Spleen (tissue), 11 donors: Measurements from ENCODE around the gene REC114. TPM values are rescaled to one million over a fixed set of nuclear protein-coding genes. Genes with fewer than 3 reads are reported as not detected.

Experiments used
- DNase-seq: peaks from one replicate; pipeline ENCODE4 v3.0.0-alpha.2; 2020
- H3K27ac ChIP-seq, 8 donors: fragments of 200-600 bp; sonication (generic) in 7 of 8; 1 replicate in 4 of 8; 2 replicates in 4 of 8; pipeline versions ENCODE4 v1.5.0 to v1.8.0; 2016 to 2021; ENCODE audit warnings: inconsistent platforms in 4 of 8, mild to moderate bottlenecking in 4 of 8, moderate library complexity in 1 of 8
- H3K27me3 ChIP-seq, 7 donors: fragments of 200-600 bp; sonication (generic) in 6 of 7; replicated peaks in 1 of 7; 1 replicate in 4 of 7; 2 replicates in 3 of 7; pipeline versions ENCODE4 v1.5.0 to v1.8.0; 2016 to 2021; ENCODE audit warnings: inconsistent platforms in 3 of 7, mild to moderate bottlenecking in 1 of 7
- H3K36me3 ChIP-seq, 6 donors: fragments of 200-600 bp; sonication (generic) in 5 of 6; 1 replicate in 4 of 6; 2 replicates in 2 of 6; pipeline versions ENCODE4 v1.5.0 to v1.8.0; 2016 to 2021; ENCODE audit warnings: inconsistent platforms in 2 of 6
- H3K4me1 ChIP-seq, 6 donors: fragments of 200-600 bp; sonication (generic) in 5 of 6; 1 replicate in 3 of 6; 2 replicates in 3 of 6; pipeline versions ENCODE4 v1.5.0 to v1.8.0; 2016 to 2021; ENCODE audit warnings: inconsistent platforms in 3 of 6
- H3K4me3 ChIP-seq, 8 donors: fragments of 200-600 bp; sonication (generic) in 7 of 8; 1 replicate in 4 of 8; 2 replicates in 4 of 8; pipeline versions ENCODE4 v1.5.0 to v1.8.0; 2016 to 2021; ENCODE audit warnings: inconsistent platforms in 4 of 8, mild to moderate bottlenecking in 4 of 8, moderate library complexity in 2 of 8
- H3K9me3 ChIP-seq, 8 donors: fragments of 200-600 bp; sonication (generic) in 7 of 8; 1 replicate in 4 of 8; 2 replicates in 4 of 8; pipeline versions ENCODE4 v1.5.0 to v1.8.0; 2016 to 2021; ENCODE audit warnings: inconsistent platforms in 4 of 8
- CTCF ChIP-seq, 11 experiments: fragments of 200-600 bp in 7 of 11; fragments of 450-650 bp in 4 of 11; sonication (generic) in 4 of 11; IDR thresholded peaks in 8 of 11; conservative IDR thresholded peaks in 3 of 11; 1 replicate in 7 of 11; 2 replicates in 4 of 11; pipeline versions ENCODE4 v1.4.0 to v1.8.0; 2016 to 2021; ENCODE audit warnings: antibody characterized with exemption in 11 of 11, inconsistent platforms in 4 of 11, mild to moderate bottlenecking in 1 of 11
- POLR2A ChIP-seq, 3 donors: fragments of 450-650 bp; IDR thresholded peaks; one replicate each; pipeline ENCODE4 v1.5.1; 2017; ENCODE audit warnings: antibody characterized with exemption in 3 of 3, mild to moderate bottlenecking in 1 of 3
- POLR2AphosphoS5 ChIP-seq, 3 donors: sonication (generic); formaldehyde crosslinking; IDR thresholded peaks; one replicate each; pipeline ENCODE4 v1.5.1; 2017; ENCODE audit warnings: antibody characterized with exemption in 3 of 3
- WGBS, 5 donors: extraction: QIAGEN DNeasy Blood & Tissue Kit in 3 of 5; methylation state at CpG; one replicate each; pipeline versions ENCODE4 v1.1.5 to v1.1.7; 2013 to 2018; 5-methylcytosine and 5-hydroxymethylcytosine counted together
- intact Hi-C: fragments of 100-400 bp; cut with DNase I; formaldehyde crosslinking; loops from one replicate; pipeline ENCODE4 v1.15.0; 2023; ENCODE audit warnings: low total_unique reads
- polyA plus RNA-seq, 3 donors: library from polyadenylated mRNA; stranded (reverse); fragments of 200-250 nt; gene quantifications; one replicate each; pipeline ENCODE4 v1.2.1, GENCODE V29; 2013
- total RNA-seq, 7 donors: library from RNA; depleted of rRNA in 3 of 7; stranded (reverse); fragments of >200 nt in 3 of 7; fragmentation: NEBNext Ultra II Directional in 4 of 7; extraction: Animal tissue kit (Norgen Biotek cat#: 25700) in 4 of 7; gene quantifications; one replicate each; pipeline versions ENCODE4 v1.1.0 to v1.2.1, GENCODE V29; 2016 to 2021
- donor health status: healthy with polysubstance abuse.
- donor health status: DM: no; HTN: no; CAD: no; lungs with moderate emphysema.
- donor health status: DM: no; HTN: no; CAD: no.
- donor health status: Bipolar disorder and iron deficiency.
- donor health status: healthy.
- donor health status: DM: no; HTN: no; CAD: no.
- donor health status: DM: yes; HTN: yes; CAD: no.

REC114 gene
- total and polyA plus RNA-seq, 10 donors: not detected

DNA sequence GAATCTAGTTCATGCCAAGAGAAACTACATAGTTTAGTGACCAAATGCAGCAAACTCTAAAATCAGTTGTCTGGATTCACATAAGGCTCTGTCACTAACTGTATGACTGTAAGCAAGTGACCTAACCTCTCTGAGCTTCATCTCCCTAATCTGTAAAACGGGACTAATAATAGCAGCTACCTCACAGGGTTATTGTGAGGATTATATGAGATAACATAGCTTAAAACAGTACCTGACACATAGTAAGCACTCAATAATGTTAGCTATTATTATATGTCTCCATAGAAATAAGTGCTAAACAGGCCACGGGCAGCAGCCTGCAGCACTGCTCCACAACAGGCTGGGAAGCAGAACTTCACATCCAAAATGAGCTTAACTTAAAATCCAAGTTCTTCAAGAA is 160.0 kb downstream of the REC114 start:
- TF ChIP-seq POLR2A (IDR thresholded peaks at IDR 0.05): no peak
- no peak for TF ChIP-seq CTCF (IDR thresholded peaks at IDR 0.05 in 8 of 11, conservative IDR thresholded peaks at IDR 0.05 in 3 of 11)
- TF ChIP-seq POLR2AphosphoS5 (IDR thresholded peaks at IDR 0.05): no peak
- 77 to 87% (median 81%) methylated on average over 2 of the region's 2 CpGs for WGBS, 5 donors

GRCh38 chr15:73604477-73604876 is 161.5 kb downstream of the REC114 start:
- DNase-seq: no peak
- 93 to 100% (median 94%) methylated on average over 1 of the region's 1 CpG for WGBS, 5 donors

More for the DNA sequence above, 160.0 kb downstream of the REC114 start:
- Histone ChIP-seq H3K36me3 (peaks cover 0 to 8% (median 0%) of the 10 kb centered on the region in 6 donors), H3K27ac (peak overlapping the region in 3 of 8 donors; percentile 24 to 70 (median 60)), H3K9me3 (peaks cover 0 to 3% (median 0%) of the 10 kb centered on the region in 8 donors), H3K4me1 (peaks cover 11 to 99% (median 61%) of the 10 kb centered on the region in 6 donors), H3K4me3 (no peak overlapping the region), H3K27me3 (no peaks in the 10 kb centered on the region)
- DNase-seq: no peak
- intact Hi-C loops: no loop called here

GRCh38 chr15:73605759-73606436 is 162.9 kb downstream of the REC114 start:
- WGBS, 5 donors: 92 to 97% (median 95%) methylated on average over 5 of the region's 5 CpGs
- intact Hi-C loops: no loop called here
- peaks cover 0 to 3% (median 0%) of the 10 kb centered on the region in 8 donors for H3K9me3 ChIP-seq
- no peaks in the 10 kb centered on the region for H3K27me3 ChIP-seq
- no peak for DNase-seq
- H3K27ac ChIP-seq: peak overlapping the region in 1 of 8 donors; percentile 8
- peaks cover 11 to 98% (median 68%) of the 10 kb centered on the region in 6 donors for H3K4me1 ChIP-seq
- no peak overlapping the region for H3K4me3 ChIP-seq
- no peak for TF ChIP-seq POLR2A (IDR thresholded peaks at IDR 0.05)
- no peak for TF ChIP-seq CTCF (IDR thresholded peaks at IDR 0.05 in 8 of 11, conservative IDR thresholded peaks at IDR 0.05 in 3 of 11)
- no peak for TF ChIP-seq POLR2AphosphoS5 (IDR thresholded peaks at IDR 0.05)
- H3K36me3 ChIP-seq: peaks cover 0 to 15% (median 0%) of the 10 kb centered on the region in 6 donors

More at GRCh38 chr15:73604477-73604876, 161.5 kb downstream of the REC114 start:
- Histone ChIP-seq H3K4me3 (no peak overlapping the region), H3K27me3 (no peaks in the 10 kb centered on the region), H3K27ac (no peak overlapping the region), H3K9me3 (peaks cover 0 to 3% (median 0%) of the 10 kb centered on the region in 8 donors), H3K4me1 (peaks cover 11 to 99% (median 66%) of the 10 kb centered on the region in 6 donors), H3K36me3 (peaks cover 0 to 15% (median 0%) of the 10 kb centered on the region in 6 donors)
- TF ChIP-seq CTCF (IDR thresholded peaks at IDR 0.05 in 8 of 11, conservative IDR thresholded peaks at IDR 0.05 in 3 of 11) (no peak), POLR2A (IDR thresholded peaks at IDR 0.05) (no peak), POLR2AphosphoS5 (IDR thresholded peaks at IDR 0.05) (no peak)
- intact Hi-C loops: no loop called here

- no peak for DNase-seq
- intact Hi-C loops: no loop called here
- 58 to 78% (median 69%) methylated on average over 2 of the region's 2 CpGs for WGBS, 5 donors
- no peak overlapping the region for H3K4me3 ChIP-seq
- H3K9me3 ChIP-seq: peaks cover 0 to 3% (median 0%) of the 10 kb centered on the region in 8 donors
- no peak overlapping the region for H3K27ac ChIP-seq
- peaks cover 0 to 15% (median 0%) of the 10 kb centered on the region in 6 donors for H3K36me3 ChIP-seq
- no peak for TF ChIP-seq POLR2AphosphoS5 (IDR thresholded peaks at IDR 0.05)
- no peak for TF ChIP-seq POLR2A (IDR thresholded peaks at IDR 0.05)
- TF ChIP-seq CTCF (IDR thresholded peaks at IDR 0.05 in 8 of 11, conservative IDR thresholded peaks at IDR 0.05 in 3 of 11): no peak
- no peaks in the 10 kb centered on the region for H3K27me3 ChIP-seq
- H3K4me1 ChIP-seq: peaks cover 7 to 97% (median 62%) of the 10 kb centered on the region in 6 donors
Observed at GRCh38 chr15:73607405-73607804, 164.4 kb downstream of the REC114 start.
